ENCODE measurements around the gene G0S2.
A peak's percentile ranks its signal among the peaks of the same experiment; 100 is the strongest.

The G0S2 gene

GRCh38 chr1:209674957-209675564, at the start of gene G0S2:
Gene G0S2 (plus strand): TSS chr1:209675412. CDS start chr1:209675685, 273 bp downstream.
- peak within 1 kb of the TSS; percentile 42 for H3K4me3 ChIP-seq (replicated peaks; ENCODE audit: low read depth, low read length)
- TF ChIP-seq CTCF (IDR thresholded peaks at IDR 0.05; ENCODE audit: low read depth, low read length, missing control alignments): no peak
- DNase-seq (ENCODE audit: extremely low read depth, low read depth): no peak

DNA sequence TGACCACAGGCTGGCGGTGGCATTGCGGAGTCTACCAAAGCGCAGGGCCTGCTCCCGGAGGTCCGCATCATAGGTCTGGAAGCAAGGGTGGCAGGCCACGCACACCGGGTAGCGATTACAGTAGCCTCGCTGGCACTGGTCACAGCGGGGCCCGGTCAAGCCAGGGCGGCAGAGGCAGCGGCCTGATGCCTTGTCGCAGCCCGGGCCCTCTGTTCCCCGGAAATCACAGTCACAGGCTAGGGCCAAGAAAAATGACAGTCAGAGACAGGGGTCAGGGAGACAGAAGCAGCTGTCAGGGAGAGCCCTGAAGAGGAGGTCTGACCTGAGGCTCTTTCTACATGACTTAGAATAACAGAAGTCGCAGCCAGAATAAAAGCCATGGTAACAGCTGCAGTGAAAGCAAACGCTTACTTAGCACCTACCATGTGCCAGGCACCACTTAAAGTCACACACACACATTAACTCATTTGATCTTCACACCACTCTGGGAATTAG, 49.4 kb upstream of the G0S2 start:
- no peak overlapping the region for H3K4me3 ChIP-seq (replicated peaks; ENCODE audit: low read depth, low read length)
- TF ChIP-seq CTCF (IDR thresholded peaks at IDR 0.05; ENCODE audit: low read depth, low read length, missing control alignments): no peak
- DNase-seq (ENCODE audit: extremely low read depth, low read depth): no peak

GRCh38 chr1:209626346-209627026, 48.7 kb upstream of the G0S2 start:
- DNase-seq (ENCODE audit: extremely low read depth, low read depth): no peak
- no peak overlapping the region for H3K4me3 ChIP-seq (replicated peaks; ENCODE audit: low read depth, low read length)
- TF ChIP-seq CTCF (IDR thresholded peaks at IDR 0.05; ENCODE audit: low read depth, low read length, missing control alignments): no peak

- no peak for TF ChIP-seq CTCF (IDR thresholded peaks at IDR 0.05; ENCODE audit: low read depth, low read length, missing control alignments)
- no peak for DNase-seq (ENCODE audit: extremely low read depth, low read depth)
- no peak overlapping the region for H3K4me3 ChIP-seq (replicated peaks; ENCODE audit: low read depth, low read length)
Measured at GRCh38 chr1:209627027-209627731, 48.0 kb upstream of the G0S2 start.

- peak; percentile 40 for DNase-seq (ENCODE audit: extremely low read depth, low read depth)
- TF ChIP-seq CTCF (IDR thresholded peaks at IDR 0.05; ENCODE audit: low read depth, low read length, missing control alignments): peak; percentile 98
- H3K4me3 ChIP-seq (replicated peaks; ENCODE audit: low read depth, low read length): no peak overlapping the region
Measured at GRCh38 chr1:209627732-209628196, 47.4 kb upstream of the G0S2 start.

- H3K4me3 ChIP-seq (replicated peaks; ENCODE audit: low read depth, low read length): no peak overlapping the region
- no peak for DNase-seq (ENCODE audit: extremely low read depth, low read depth)
- TF ChIP-seq CTCF (IDR thresholded peaks at IDR 0.05; ENCODE audit: low read depth, low read length, missing control alignments): no peak
Measured at GRCh38 chr1:209628618-209629299, 46.5 kb upstream of the G0S2 start.

Measured in HFF-Myc (cell line).